GM19025 (cell line): Measurements from ENCODE around the gene KY.

Experiments used
- ATAC-seq: cut with Tn5 transposase; IDR thresholded peaks from one replicate; pipeline ENCODE4 v1.9.1; 2021; ENCODE audit warnings: mild to moderate bottlenecking, low read depth, moderate library complexity; ENCODE audit not compliant: unreplicated experiment

The KY gene

DNA sequence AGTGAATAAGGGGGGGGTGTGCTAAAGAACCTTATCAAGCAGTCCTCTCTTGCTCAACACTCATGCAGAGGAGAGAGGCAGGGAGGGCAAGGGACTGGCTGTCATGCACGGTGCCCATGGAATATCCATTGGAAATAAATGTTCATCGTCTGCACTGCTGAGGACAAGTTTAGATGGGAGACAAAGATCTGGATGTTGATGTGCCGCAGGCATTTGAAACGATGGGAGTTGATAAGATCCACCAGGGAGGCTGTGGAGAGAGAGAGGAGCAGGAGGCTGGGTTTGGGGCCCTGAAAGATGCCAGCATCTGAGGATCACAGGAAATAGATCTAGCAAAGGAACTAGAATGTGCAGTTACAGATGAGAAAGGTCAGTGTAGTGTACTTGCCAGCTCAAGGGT is 88.8 kb downstream of the KY start:
- ATAC-seq = no peak

DNA sequence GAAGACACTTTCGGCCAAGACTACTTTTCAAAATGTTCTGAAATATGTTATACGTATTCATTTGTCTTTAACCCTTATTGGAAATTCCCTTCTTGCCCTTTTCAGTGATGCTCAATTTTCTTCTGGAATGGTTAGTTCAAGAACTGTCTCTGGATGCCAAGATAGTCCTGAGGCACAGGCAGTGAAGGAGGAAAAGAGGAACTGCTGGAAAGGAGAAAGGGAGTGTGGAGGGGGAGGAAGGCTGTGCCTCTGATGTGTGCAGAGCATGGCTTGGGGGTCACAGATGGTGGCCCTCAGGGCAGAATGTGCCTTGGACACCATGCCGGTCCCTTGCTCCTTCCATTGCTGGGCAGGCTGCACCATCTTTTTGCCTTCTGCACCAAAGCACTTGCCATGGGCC is 91.2 kb downstream of the KY start:
- no peak for ATAC-seq
